Measurements from ENCODE around the gene MRO.

- TF ChIP-seq YY1 (IDR thresholded peaks at IDR 0.05; ENCODE audit: extremely low read depth, insufficient replicate concordance, low read depth, low read length) (no peak), CTCF (IDR thresholded peaks at IDR 0.05 in 2 of 3, conservative IDR thresholded peaks at IDR 0.05 in 1 of 3; ENCODE audit: borderline replicate concordance in 1 of 3, insufficient read depth in 1 of 3, low read depth in 2 of 3, low read length in 2 of 3) (no peak), POLR2A (IDR thresholded peaks at IDR 0.05; ENCODE audit: borderline replicate concordance, extremely low read depth, insufficient read depth, insufficient read length) (no peak), EZH2 (IDR thresholded peaks at IDR 0.05) (no peak), MAX (IDR thresholded peaks at IDR 0.05) (no peak), ZNF274 (IDR thresholded peaks at IDR 0.05; ENCODE audit: low read depth, low read length) (no peak)
Measured at GRCh38 chr18:50748243-50749229, 71.3 kb downstream of the MRO start.

Data from HCT116 (cell line).